GM18511 (cell line): ENCODE measurements around the gene CORO1C.

Experiments
- ATAC-seq: cut with Tn5 transposase; IDR thresholded peaks from one replicate; pipeline ENCODE4 v1.9.1; 2021; ENCODE audit warnings: mild to moderate bottlenecking, moderate library complexity; ENCODE audit not compliant: unreplicated experiment

The CORO1C gene

DNA sequence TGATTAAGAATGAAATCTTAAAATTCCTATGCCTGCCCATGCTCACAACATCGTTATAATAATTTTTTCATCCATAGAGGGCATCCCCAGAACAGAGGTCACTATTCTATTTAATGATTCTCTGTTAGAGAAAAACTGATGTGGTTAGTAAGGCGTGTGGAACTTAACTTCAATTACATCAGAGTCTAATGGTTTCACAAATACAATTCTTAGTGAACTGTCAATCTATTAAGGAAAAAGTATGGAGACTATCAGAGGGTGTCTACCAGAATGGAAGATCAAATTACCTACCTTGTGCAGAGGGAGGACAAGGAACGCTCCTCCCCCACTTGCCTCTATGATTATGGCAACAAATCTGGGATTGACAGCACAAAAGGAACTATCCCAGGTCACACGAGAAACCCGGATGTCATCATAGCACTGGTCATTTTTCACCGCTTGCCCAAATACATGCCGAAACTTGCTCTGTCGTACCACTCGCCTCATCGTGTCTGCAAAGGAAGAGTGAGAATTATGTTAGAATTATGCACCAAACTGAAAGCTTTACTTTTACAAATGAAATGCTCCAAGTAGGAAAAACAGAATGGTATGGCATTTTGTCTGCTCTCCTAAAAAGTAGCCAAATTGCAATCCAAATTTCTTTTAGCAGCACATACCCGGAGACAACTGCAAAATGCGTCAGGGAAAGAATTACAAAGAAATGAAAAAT is 30.3 kb downstream of the CORO1C start:
- no peak for ATAC-seq

DNA sequence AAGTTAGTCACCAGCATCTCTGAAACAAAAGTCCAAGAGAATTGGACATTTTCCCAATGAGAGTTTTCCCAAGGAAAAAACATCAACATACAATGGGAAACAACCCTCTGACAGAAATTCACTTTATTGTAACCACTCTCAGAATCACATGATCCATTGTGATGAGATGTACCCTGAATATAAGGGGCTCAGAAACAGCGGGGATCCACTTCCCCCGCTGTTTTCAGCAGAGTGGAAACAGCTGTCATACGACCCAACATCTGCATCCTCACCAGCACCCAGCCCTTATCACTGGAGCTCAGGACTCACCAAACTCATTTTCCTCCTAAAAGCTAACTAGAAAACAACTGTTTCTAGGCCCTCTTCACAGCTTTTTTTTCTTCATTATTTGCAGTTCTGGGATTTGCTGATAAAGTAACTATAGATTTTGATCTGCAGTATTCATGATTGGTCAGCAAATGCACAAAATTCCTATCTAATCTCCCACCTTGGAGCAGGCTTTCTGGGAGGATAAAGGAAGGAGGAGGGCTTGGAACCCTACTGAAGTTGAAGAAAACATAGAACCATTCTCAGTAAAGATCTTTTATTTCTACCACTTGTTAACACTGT is 31.3 kb downstream of the CORO1C start:
- no peak for ATAC-seq

DNA sequence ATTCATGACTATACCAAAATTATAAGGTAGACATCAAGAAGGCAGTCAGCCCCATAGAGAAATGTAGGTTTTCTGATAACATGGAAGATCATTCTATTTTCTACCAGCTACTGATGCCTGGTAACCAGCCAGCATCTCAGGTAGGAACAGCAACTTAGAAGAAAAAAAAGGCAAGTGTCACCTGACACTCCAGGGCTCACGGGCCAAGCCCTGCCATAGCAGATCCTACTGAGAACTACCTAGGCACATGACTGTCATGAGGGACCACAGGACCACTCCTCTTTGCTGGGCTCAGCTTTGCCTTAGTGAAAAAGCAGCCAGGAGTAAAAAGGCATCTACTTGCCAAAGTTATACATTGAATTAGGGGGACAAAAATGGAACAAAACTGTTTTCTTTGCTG is 33.4 kb downstream of the CORO1C start:
- ATAC-seq: no peak

DNA sequence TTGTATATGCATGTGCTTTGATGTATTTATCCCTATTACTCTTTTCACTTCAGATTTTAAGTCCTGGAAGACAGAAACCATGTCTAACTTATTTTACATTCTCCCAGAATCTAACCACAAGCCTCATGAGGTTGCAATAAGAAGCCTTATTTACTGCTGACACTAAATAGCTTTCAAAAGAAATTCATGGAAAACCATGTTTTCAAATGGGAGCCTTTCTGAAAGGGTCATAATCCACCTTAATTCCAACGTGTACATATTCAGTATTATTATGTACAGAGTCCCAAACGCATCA is 34.4 kb downstream of the CORO1C start:
- ATAC-seq: no peak

DNA sequence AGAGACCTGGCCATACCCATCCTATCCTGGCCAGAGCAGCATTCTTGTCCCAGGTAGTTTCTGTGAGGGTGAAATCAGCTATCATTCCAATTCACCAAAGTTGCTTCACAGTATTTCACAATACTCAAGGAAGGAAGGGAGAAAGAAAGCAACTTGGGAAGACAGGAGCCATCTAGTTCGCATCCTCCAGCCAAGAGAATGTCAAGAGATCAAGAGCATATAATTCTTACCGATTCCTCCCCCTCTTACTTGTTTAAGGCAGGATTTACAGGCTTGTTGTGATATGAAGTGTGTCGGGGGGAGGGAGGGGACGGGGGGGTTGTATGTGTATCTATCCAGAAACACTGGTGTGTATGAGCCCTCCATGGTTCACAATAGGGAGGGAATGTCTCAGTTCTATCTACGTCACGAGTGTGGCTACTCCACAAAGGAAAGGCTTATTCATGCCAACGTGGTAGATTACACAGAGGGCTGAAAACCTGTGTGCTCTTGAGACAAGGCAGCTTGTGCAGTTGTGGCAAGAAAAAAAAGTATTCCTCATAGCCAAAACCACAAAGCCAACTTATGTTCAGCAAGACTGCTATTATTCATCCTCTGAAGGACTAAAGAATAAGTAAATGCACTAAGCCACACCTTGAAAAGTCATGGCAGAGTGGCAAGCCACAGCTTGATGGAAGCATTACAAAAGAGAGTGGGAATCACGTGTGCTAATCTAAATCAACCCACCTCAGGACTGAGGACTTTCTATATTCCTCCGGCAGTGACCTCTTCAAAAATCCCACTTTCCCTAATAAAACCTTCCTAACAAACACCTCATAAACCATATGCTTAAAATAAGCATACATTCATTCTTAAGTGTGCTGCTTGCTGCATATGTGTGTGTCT is 35.0 kb downstream of the CORO1C start:
- ATAC-seq: no peak

DNA sequence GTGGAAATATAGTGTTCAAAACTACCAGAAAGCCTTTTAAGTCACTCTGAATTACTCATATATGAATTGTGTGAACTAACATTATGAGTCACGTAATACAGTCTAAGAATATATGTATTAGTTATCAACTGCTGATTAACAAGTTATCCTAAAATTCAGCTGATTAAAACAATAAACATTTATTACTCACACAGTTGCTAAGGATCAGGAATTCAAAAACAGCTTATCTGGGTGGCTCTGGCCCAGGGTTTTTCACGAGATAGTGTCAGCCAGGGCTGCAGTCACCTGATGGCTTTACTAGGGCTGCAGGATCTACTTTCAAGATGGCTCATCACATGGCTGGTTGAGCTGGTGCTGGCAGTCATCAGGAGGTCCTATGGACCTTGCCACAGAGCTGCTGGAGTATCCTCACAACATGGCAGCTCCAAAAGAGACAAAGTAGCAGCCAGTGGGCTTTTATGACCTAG is 36.5 kb downstream of the CORO1C start:
- no peak for ATAC-seq

DNA sequence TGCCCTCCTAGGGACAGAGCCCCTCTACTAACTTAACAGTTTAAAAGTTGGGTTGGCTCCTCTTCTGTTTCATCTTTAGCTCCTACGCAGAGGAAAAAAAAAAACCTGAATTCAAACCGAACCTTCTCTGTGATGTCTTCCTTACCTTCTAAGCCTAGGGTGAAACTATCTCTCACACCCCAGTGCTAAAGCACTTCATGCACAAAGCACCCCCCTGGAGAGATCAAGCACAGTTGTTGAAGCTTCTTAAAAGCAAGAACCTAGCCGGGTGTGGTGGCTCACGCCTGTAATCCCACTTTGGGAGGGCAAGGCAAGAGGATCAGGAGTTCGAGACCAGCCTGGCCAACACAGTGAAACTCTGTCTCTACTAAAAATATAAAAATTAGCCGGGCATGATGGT is 37.6 kb downstream of the CORO1C start:
- no peak for ATAC-seq

DNA sequence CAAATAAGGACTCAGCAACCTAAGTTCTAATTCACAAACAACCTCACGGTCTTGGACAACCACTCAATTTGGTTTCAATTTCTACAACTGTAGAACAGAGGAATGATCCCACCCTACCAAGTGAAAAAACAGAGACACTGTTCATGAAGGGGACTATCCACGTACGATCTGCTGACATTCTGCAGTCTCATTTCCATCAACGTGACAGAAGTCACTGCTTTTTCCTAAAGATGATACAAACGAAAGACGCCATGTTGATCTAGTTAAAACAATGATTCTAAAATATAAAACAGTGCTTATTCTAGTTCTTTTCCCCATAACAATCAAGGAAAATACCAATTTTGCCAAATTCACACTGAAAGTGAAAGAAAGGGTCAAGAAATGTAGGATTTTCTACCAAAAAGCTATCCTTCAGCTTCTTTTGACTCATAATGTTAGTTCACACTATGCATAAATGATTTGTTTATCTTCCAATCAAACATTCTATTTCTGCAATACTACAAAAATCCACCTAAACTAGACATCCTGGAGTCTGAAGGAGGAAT is 38.1 kb downstream of the CORO1C start:
- ATAC-seq: no peak

DNA sequence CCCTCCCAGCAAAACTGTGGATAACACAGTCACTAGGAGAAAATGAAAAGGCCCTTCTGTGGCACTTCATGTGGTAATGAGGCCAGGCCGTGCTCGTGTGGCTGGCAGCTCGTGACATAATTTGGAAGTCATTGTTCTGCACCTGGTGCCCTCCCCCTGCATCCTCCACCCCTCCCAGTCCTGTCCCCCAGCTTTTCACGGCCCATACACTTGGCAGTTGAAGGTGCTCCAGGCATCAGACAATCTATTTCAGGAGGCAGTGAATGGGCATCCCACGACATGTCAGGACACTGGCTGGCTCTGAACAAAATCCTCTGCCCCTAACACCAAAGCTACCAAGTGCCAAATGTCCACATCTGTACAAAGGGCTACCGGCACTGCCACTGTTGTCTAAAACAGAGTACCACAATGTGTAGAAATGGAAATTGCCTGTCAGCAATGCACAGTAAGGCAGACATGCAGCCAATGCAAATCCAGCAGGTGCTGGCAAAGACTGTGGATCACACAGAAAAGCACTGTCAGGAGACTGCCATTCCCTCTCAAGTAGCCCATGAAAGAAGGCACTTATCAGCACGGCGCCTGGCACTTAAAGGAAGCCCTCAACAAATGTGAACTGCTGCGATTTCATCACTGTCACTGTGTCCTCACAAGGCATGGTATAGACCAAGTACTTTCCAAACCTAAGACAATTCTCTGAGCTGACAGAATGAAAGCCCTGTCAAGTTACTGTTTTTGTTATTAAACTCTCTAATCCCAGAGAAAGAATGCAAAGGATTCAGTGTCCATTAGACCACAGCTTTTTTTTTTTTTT is 39.1 kb downstream of the CORO1C start:
- peak; percentile 17 for ATAC-seq

DNA sequence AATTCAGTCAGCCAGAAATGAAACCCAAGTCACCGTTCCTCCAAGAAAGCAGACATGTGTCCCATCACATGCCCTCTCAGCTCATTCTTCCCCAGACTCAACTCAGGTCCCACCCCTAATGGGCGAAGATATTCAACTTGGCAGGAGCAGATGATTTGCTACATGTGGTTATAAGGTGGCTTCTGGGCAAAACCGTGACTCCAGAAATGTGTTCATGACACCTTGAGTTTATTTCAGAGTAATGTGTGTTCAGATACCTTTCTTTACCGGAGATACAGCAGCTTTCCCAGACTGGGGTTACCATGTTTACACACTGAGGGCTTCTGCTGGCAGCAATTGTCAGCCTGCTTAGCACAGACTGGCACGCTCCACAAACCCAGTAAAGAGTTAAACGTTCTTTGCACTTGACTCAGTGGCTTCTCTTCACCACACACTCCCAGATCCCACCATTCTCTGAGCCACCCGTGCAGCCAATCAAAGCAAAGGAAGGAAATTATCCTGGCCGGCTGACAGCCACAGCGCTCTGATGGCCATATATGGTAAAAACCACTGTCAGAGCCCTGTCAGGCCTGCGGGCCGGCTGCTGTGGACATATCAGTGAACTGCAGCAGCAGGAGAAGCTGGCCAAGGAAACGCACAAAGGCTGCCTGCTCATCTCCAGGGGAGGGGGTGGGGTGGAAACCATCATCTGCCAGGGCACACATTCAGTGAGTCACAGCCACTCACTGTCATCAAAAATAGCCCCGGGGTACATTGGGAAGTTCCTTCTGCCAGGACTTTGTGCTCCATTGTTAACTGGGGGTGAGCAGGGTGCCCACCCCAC is 39.9 kb downstream of the CORO1C start:
- peak; percentile 83 for ATAC-seq

DNA sequence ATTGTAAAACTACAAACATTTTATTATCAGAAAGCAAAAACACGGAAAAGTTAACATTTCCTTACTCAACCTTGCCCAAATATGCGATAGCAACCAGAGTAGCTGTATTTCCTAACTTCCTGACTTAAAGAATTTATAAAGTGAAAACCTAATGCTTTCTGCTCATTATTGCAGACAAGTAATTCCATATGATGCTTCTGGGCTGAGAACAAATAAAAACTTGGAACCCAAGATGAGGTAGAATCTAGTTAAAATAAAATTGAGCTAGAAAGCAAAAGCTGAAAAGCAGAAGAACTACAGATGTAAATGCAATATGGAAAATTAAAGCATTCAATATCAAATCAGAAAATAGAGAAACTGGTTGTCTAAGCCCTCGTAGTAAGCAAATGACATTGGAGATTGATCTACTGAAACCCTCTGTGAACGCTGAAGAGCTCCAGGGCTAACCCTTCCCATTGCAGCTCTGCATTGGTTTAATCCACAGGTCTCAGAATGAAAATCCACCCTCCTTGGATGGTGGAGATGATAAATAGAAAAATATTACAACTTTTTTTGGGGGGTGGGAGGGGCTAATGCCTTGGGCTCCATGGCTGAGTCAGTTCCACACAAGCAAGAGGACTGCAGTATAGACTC is 40.7 kb downstream of the CORO1C start:
- ATAC-seq: no peak

DNA sequence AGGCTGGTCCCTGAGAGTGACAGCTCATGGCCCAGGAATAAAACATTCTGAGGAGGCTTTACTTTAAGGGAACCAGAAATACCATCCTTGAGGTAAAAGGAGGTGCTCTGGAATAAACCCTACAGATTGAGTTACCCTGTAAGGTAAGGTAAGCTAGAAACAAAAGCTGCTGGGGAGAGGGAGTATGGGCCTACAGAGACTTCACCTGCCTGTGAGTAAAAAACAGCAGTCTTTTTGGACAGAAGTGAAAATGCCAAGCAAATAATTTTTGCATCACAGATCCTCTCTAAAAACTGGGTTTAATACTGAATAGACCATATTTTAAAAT is 41.2 kb downstream of the CORO1C start:
- no peak for ATAC-seq

DNA sequence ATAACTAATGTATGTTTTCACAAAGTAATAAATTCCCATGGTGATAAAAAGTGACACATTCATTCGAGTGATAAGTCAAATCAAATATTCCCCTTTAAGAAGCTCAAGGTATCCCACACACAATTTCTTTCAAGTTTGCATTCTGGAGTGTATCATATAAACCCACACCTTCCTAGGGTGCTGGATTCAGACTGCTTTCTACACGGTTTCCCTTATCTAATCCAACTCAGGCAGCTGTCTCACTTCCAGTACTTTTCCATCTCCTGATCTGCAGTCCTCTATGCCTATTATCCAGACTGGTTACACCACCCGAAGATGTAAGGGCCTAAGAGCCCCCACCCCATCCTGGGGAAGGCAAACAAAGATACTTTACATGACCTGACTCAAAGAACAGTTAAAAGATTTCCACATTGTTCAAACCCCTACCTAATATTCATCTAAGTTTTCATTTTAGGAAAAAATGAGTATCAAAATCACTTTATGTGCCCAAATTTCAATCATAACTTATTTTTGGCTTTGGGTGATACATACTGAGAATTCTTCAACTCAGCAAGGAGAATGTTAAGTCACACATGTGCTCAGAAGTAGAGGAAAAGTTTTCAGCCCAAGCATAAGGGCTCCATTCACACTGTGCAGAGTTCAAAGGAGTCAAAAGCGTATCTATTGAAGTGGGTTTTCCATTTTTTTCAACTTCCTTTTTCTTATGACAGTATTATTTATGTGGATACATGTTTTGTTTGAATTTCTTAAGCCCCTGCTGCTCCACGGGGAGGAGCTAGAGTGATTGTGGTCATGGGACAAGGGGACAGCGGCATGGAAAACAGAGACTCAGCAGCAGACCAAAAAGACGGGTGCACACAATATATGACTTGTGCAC is 41.8 kb downstream of the CORO1C start:
- no peak for ATAC-seq

DNA sequence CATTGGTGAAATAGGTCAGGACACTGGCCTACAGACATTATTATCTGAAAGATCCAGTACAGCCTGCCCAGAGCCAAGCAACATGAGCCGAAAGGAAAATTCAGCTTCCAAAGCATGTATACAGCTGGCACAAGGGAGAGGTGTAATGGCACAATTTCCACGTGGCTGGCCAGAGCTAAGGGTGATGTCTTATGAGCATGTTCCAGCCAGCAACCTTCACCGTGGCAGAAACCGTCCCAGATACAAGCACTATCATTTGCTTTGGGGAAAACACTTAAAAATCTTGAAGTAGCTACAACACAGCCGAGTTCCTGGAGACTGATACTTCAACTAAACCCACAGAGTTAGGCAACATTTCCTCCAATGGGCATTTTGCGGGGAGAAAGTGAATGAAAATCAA is 44.5 kb downstream of the CORO1C start:
- ATAC-seq: no peak

DNA sequence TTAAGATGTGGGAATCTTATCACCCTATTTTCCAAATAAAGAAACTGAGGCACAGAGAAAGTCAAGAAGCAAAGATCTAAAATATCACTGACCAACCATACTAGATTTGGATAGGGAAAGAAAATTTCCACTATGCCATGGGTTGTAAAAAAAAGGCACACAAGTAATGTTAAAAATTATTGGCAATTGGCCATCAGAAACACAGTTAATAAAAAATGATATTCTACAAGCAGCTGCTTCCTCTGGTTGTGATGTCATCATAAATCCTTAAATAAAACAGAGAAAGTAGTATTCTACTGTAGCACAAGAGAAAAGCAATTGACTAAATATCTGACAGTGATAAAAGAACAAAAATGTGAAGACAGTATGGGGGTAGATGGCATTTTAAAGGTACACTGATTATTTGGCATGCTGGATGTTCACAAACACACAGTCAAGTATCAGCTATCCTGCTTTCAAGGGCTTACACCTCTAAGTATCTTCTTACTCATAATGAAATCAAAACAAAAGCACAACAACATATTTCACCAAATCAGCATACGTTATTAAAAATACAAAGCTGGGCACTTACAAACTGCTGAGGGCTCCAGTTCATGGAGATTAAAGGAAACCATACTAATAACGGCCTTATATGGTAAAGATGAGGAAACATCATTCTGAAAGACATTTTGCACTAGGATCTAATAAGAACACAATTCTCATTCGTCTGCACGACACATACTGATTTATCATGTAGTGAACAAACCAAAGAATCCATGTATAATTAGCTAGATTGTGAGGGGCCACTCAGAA is 45.7 kb downstream of the CORO1C start:
- no peak for ATAC-seq

DNA sequence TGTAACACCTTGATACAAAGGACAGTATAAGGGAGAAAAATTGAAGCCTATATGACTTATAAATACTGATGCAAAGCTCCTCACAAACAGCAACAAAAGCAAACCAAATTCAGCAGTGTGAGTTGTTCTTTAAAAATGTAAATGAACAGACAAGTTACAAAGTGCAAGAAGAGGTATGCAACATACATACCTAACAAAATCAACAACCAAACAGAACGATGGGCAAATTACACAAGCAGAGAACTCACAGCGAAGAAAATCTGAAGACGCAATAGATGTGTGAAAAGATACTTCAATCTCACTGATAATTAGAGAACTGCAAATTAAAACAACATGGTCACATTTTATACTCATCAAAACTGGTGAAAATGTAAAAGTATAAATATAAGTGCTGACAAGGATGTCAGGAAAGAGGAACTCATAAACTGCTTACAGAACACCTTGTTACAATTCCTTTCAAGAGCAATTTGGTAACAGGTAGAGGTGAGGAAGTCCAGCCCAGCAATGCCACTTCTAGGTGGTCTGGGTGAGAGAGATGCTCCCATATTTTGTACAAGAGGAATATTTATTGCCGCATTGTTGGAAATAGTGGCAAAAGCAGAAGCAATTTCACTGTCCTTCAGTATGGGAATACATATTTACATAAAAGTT is 47.3 kb downstream of the CORO1C start:
- ATAC-seq: no peak

DNA sequence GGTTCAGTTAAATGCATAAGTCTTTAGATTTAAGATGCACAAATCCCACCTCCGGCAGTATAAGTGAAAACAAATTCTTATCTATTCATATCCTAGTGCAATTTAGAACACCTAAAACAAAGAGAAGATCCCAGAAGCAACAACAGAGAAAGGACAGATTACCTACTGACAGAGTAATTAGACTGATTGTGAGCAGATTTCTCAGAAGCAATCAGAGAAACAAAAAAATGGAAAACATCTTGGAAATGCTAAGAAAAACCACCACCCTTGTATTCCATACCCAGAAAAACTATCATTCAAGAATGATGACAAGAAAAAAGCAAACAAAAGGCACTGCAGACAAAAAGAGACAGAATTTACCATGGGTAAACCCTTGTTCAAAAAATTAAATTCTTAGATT is 50.0 kb downstream of the CORO1C start:
- no peak for ATAC-seq
